HG03108 (cell line): ENCODE data around the gene PTPN9.
A peak's percentile ranks its signal among the peaks of the same experiment; 100 is the strongest.
"Not testable (repeated sequence)": the region's sequence is repeated elsewhere in the genome, so short reads cannot be mapped to it uniquely, and the experiment has no call there.

Source experiments
- ATAC-seq: cut with Tn5 transposase; IDR thresholded peaks from one replicate; pipeline ENCODE4 v1.9.1; 2021; ENCODE audit warnings: moderate library complexity; ENCODE audit not compliant: unreplicated experiment

The PTPN9 gene

GRCh38 chr15:75583701-75584100 is 4.6 kb upstream of the PTPN9 start:
- no peak for ATAC-seq

DNA sequence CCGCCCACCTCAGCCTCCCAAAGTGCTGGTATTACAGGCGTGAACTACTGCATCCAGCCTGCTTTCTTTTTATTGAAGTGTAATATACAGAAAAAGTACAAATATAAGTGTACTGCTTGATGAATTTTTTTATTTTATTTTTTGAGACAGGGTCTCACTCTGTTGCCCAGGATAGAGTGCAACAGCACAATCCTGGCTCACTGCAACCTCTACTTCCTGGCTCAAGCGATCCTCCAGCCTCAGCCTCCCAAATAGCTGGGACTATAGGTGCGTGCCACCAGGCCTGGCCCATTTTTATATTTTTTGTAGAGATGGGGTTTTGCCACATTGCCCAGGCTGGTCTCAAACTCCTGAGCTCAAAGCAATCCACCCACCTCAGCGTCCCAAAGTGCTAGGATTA is 3.8 kb upstream of the PTPN9 start:
- not testable (repeated sequence) for ATAC-seq

GRCh38 chr15:75578173-75578947 is 755 bp downstream of the PTPN9 start:
- peak; percentile 40 for ATAC-seq

- peak; percentile 5 for ATAC-seq
Observed at GRCh38 chr15:75577401-75578172, 1.5 kb downstream of the PTPN9 start.

- ATAC-seq: no peak
Observed at GRCh38 chr15:75573648-75574384, 5.3 kb downstream of the PTPN9 start.

DNA sequence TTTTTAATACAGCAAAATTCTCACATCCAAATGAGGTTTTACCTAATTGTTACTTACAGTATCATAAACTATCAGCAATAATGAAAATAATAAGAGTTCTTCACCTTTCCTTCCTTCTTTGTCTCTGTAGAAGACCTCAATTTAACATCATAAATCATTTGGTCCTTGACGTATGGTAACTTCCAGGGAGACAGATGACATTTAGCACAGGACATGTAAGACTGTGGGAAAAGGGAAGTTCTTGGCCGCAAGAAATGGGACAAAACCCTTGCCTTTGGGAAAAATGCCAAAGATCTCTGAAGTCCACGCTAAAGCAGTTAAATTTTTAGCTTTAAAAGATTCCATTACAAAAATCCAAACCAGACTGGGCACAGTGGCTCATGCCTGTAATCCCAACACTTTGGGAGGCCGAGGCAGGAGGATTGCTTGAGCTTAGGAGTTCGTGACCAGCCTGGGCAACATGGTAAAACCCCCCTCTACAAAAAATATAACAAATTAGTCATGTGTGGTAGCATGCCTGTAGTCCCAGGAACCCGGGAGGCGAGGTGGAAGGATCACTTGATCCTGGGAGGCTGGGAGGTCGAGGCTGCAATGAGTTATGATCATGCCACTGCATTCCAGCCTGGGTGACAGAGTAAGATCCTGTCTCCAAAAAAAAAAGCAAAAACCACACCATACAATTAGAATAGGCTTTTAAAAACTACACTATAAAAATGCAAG is 8.8 kb downstream of the PTPN9 start:
- no peak for ATAC-seq

GRCh38 chr15:75565062-75565970 is 13.8 kb downstream of the PTPN9 start:
- no peak for ATAC-seq

DNA sequence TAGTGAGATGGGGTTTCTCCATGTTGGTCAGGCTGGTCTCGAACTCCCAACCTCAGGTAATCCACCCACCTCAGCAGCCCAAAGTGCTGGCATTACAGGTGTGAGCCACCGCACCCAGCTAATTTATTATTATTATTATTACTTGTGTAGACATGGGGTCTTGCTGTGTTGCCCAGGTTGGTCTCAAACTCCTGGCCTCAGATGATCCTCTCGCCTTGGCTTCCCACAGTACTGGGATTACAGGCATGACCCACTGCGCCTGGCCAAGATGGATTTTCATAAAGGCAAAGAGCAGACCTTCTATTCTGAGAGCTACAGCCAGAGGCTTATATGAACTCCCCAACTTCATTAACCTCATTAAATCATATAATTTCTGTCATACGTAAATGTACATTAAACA is 17.2 kb downstream of the PTPN9 start:
- ATAC-seq: no peak

DNA sequence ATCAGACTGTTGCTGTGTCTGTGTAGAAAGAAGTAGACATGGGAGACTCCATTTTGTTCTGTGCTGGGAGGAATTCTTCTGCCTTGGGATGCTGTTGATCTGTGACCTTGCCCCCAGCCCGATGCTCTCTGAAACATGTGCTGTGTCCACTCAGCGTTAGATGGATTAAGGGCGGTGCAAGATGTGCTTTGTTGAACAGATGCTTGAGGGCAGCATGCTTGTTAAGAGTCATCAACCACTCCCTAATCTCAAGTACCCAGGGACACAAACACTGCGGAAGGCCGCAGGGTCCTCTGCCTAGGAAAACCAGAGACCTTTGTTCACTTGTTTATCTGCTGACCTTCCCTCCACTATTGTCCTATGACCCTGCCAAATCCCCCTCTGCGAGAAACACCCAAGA is 19.8 kb downstream of the PTPN9 start:
- ATAC-seq: not testable (repeated sequence)

- ATAC-seq: not testable (repeated sequence)
Observed at GRCh38 chr15:75558955-75559354, 20.2 kb downstream of the PTPN9 start.

DNA sequence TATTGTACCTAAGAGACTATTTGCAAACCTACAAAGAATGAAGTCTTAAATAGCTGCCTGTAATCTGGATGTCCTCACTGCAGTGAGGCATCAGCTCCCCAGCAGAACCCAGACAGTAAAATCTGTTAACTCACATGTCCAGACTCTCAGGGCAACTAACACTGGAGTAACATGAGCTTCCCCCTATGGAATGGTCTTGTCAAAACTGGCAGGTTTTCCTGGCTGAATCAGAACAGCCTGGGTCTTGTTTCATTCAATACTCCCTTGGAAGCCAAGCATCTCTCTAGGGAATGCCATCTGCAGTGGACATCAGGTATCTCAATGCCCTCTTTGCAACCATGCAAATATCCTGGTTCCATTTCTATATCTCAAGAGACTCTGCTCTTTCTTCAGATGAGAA is 24.4 kb downstream of the PTPN9 start:
- ATAC-seq: no peak

DNA sequence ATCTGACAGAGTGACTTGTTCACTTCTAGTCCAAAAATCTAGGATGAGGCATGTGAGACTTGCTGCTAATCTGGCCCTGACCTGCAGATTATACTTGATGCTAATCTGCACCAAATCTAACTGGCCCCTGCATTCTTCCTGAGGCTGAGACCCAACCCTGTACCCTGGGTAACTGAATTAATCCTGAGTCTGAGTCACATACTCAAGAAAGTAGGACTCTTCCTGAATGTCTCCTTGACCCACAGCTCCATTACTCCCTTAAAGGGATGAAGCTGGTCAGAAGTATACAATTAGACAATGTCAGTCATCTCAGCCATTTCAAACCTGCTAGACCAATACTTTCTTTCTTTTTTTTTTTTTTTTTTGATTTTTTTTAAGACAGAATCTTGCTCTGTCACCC is 25.5 kb downstream of the PTPN9 start:
- no peak for ATAC-seq

DNA sequence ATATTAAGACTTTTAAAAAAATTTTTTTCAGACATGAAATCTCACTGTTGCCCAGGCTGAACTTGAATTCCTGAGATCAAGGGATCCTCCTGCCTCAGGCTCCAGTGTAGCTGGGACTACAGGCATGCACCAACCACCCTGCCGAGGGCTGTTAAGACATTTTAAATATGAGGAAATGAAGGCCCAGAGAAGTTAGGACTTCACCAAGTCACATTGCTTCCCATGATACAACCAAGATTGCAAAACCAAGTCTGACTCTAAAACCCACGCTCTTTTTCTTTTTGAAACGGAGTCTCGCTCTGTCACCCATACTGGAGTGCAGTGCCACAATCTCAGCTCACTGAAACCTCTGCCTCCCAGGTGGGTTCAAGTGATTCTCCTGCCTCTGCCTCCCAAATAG is 28.0 kb downstream of the PTPN9 start:
- no peak for ATAC-seq

DNA sequence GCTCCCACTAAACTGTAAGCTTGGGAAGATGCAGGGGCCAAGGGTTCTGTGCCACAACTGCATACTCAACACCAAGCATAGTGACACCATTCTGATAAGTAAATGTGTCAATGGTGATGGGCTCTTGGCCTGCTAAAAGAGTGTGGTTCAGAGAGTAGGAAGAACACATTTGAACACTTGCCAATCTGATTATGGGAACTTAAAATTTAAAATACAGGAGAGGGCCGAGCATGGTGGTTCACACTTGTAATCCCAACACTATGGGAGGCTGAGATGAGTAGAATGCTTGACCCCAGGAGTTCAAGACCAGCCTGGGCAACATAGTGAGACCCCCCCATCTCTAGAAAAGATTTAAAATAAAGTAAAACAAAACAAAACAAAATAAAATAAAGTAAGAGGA is 34.1 kb downstream of the PTPN9 start:
- ATAC-seq: no peak

GRCh38 chr15:75544359-75544758 is 34.8 kb downstream of the PTPN9 start:
- no peak for ATAC-seq

GRCh38 chr15:75542949-75543545 is 36.1 kb downstream of the PTPN9 start:
- not testable (repeated sequence) for ATAC-seq

GRCh38 chr15:75542386-75542797 is 36.7 kb downstream of the PTPN9 start:
- ATAC-seq: no peak

- no peak for ATAC-seq
Observed at GRCh38 chr15:75538376-75538775, 40.7 kb downstream of the PTPN9 start.

DNA sequence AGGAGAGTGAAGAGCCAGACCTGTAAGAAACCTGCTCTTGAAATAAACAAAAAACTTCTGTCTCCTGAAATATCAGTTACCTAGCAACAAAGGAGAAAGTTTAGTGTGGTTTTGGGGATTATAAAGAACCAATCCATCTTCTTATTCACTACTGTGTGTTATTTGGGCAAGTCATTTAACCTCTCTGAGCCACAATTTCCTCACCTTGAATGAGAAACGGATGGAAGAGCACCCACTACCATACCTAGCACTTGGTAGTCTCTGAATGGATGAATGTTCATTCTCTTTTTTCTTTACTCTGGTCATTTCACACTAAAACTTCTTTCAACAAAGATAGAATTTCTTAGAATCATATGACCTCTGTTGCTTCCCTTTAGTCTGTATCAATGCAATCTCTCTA is 45.2 kb downstream of the PTPN9 start:
- ATAC-seq: no peak
